Medulla oblongata (tissue), 1 donor: ENCODE measurements around the gene ULK4.
"Not testable (repeated sequence)": the region's sequence is repeated elsewhere in the genome, so short reads cannot be mapped to it uniquely, and the experiment has no call there.

ENCODE experiments used
- DNase-seq: peaks from one replicate; pipeline ENCODE4 v3.0.0-alpha.2; 2015; ENCODE audit errors: extremely low spot score

The ULK4 gene

DNA sequence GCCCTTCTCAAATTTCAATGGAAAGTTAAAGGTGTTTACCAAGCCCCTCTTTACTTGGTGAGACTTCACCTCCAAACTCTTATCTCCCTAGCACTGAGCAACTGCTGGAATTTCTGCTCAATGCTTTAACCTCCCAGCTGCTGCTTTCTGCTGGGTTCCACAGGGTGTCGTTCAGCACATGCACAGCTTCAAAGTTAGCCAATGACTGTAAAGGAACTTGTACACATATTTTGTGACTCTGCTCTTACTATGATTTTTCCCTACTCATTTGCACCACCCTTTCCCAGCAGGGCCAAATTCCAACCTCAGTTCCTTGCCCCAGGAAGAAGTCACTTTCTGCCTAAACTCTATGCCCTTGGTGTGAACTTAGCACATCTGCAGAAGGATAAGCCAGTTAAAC lies 89.7 kb downstream of the ULK4 start:
- no peak for DNase-seq

DNA sequence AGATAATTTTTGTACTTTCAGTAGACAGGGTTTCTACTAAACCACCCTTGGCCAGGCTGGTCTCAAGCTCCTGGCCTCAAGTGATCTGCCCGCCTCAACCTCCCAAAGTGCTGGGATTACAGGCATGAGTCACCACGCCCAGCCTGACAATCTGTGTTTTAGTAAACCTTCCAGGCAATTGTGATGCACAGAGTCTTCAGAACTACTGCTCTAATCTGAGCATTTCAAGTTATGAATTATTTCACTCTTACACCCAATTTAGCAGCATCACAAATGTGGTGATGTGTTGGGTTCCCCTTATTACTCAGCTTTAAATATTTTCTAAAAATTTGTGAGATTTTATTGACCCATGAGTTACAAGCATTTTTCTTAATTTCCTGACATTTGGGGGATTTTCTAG lies 94.4 kb downstream of the ULK4 start:
- no peak for DNase-seq

DNA sequence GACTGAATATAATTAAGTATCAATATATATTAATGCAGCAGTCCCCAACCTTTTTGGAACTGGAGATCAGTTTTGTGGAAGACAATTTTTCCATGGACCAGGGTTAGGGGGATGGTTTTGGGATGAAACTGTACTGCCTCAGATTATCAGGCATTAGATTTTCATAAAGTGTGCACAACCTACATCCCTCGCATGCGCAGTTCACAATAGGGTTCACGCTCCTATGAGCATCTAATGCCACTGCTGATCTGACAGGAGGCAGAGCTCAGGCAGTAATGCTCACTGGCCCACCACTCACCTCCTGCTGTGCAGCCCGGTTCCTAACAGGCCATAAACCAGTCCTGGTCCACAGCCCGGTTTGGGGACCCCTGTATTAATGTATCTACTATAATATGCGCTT lies 95.6 kb downstream of the ULK4 start:
- no peak for DNase-seq

- no peak for DNase-seq
Measured at GRCh38 chr3:41863024-41863423, 98.9 kb downstream of the ULK4 start.

DNA sequence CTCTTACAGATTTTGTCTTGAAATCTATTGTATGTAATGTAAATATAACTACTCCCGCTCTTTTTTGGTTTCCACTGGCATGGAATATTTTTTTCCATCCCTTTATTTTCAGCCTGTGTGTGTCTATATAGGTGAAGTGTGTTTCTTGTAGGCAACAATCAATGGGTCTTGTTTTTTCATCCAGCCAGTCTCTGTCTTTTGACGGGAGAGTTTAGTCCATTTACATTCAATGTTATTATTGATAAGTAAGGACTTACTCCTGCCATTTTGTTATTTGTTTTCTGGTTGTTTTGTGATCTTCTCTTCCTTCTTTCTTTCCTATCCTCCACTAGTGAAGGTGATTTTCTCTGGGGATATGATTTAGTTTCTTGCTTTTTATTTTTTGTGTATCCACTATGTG lies 101.4 kb downstream of the ULK4 start:
- not testable (repeated sequence) for DNase-seq

DNA sequence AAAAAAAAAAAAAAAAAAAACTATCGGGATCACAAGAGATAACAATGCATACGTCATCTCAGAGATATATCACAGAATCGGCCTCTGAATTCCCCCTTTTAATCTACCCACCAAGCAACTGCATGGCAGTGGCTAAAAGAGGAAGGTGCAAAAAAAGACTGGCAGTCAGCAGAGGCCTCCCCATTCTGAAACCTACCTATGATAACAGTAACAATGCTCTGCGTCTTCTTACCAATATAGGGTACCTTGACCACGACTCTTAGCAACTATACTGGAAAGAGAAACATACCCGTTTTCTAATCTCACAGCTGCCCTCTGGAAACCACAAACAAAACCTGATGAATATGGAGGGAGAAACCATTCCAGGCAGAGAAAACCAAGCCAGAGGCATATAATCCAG lies 106.9 kb downstream of the ULK4 start:
- no peak for DNase-seq

DNA sequence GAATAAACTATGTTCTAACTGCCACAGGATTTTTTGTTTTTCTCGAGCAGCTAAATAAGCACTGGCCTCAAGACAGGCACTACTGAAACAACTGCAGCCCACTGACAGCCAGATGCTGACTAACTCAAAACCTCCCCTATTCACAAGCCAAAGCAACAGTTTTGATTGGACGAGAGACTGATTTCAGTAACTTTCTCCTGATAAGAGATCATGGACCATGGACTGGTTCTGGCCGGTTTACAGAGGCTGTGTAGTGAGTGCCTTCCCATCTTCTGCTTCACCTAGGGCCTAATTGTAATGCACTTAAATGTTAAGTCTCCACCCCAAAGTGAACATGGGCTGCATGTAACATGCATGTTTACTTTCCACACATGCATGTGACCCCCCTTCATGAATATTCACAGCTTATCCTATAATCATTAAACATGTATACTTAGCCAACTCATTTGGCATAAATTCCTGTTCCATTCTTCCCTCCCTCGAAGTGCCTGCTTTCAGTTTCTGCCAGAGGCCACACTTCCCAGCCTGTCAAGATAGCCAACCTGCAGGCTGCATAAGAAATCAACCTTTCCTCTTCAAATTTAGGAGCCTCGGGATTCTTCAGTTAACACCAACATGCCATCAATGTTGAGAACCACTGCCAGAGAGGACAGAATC lies 108.2 kb downstream of the ULK4 start:
- DNase-seq, result no peak

DNA sequence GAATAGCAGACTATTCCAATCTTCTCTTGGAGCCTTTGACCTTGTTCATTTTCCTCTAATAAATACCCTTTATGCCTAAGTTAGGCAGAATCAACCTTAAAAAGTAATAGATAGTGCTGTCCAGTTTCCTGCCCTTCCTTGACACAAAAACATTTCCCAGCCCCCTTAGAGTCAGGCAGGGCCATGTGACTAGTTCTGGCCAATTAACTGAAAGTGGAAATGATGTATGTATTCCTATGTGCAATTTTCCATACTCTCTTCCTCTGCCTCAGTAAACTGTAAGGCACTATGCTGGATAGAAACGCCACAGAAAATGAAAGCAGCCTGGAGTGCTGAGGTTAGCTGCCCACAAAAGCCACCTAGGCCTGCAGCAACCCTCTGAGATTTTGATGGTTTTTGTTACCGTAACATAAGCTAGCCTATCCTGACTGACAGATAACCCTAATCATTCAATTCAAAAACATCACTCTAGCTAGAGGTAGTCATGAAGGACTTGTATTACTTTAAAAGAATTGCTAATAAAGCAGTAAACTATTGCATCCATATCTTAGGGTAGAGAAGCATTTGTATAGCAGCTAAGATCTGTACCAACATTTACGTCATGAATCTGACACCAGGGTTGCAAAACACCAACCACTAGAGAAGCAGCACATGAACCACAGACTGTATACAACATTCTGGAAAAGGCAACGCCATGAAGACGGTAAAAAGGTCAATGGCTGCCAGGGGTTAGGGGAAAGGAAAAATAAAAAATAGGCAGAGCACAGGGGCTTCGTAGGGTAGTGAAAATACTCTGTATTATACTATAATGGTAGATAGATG lies 112.9 kb downstream of the ULK4 start:
- DNase-seq, result no peak

DNA sequence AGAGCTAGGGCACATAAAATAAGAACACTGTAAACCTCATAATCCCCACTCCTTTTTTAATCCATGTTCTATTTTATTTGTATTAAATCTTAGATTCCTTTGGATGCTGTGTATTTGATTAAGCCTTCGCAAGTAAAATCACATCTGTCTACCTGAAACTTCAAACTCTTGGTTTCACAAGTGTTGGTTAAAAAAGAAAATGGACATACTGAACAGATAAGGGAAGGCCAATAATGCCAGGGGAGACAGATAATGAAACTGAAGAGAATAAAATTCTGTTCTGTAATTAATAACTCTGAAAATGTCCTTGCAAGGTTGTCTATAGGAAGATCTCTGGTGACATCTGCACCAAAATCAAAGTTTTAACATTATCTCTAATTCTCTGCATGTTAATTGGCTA lies 114.2 kb downstream of the ULK4 start:
- no peak for DNase-seq

- DNase-seq, result no peak
Measured at GRCh38 chr3:41846850-41847249, 115.1 kb downstream of the ULK4 start.

GRCh38 chr3:41845826-41846225 lies 116.1 kb downstream of the ULK4 start:
- no peak for DNase-seq

GRCh38 chr3:41844256-41844655 lies 117.6 kb downstream of the ULK4 start:
- not testable (repeated sequence) for DNase-seq

- not testable (repeated sequence) for DNase-seq
Measured at GRCh38 chr3:41840936-41841668, 120.8 kb downstream of the ULK4 start.

DNA sequence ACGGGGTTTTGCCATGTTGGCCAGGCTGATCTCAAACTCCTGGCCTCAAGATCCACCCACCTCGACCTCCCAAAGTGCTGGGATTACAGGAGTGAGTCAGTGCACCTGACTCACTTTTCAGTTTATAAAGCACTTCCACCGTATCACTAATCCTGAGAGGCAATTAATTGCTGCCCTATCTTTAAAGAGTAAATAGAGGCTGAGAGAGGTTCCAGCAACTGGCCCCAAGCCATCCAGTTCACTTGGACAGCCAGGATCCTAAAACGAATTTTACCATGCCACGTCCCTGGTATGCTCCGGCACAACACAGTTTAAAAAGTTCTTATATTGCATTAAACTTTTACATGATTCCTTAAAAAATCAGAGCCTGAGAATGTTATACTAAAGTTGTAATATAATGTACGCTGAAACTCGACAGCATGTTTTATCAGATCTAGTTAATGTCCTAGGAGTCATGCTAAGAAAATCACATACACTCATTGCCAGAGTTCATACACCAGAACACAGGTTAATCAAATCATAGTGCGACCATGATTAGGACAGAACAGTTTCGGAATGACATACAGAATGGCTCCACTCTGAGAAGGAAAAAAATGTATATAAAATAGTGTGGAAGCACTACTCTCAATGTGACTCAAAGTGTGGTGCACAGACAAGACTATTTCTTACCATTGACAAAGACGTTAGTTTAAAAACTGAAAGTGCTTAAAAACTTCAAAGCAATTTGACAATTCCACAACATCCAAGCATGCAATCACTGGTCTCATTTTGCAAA lies 125.4 kb downstream of the ULK4 start:
- no peak for DNase-seq

- DNase-seq, result no peak
Measured at GRCh38 chr3:41833628-41834027, 128.3 kb downstream of the ULK4 start.

GRCh38 chr3:41819236-41819635 lies 142.7 kb downstream of the ULK4 start:
- DNase-seq, result no peak

GRCh38 chr3:41808618-41809017 lies 153.3 kb downstream of the ULK4 start:
- DNase-seq, result no peak

GRCh38 chr3:41808152-41808551 lies 153.8 kb downstream of the ULK4 start:
- no peak for DNase-seq

DNA sequence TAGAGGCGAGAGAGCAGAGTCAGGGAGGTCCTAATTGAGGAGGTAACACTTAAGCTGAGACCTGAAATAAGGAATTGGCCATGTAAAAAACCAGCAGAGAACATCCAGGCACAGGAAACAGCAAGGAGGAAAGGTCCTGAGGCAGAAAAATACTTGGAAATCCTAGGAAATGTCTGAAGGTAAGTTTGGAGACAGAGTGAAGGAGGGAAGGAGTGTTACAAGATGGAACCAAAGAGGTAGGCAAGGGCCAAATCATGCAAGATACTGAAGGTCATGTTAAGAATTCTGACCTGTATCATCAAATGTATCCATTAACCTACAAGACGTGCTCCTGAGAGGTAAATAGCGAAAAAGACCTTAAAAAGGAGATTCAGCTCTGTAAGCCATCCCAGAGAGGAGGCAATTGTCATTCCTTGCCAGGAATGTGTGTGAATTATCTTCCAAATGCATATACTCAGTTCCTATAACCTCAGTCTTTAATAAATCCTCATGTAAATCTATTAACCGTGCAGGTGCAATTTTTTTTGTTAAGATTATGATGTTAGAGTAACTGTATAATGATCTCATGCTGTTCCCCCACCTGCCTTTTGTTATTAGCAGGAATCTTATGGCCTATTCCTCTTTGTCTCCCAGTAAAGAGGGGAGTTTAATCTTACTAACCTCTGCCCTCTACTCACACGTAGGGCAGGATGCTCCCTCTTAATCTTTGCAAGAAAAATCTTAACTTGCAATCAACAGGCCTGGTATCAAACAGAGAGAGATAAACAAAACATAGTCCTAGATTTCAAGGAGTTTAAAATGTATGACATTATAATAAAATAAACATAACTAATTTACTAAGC lies 166.9 kb downstream of the ULK4 start:
- no peak for DNase-seq

- no peak for DNase-seq
Measured at GRCh38 chr3:41792806-41793205, 169.1 kb downstream of the ULK4 start.

DNA sequence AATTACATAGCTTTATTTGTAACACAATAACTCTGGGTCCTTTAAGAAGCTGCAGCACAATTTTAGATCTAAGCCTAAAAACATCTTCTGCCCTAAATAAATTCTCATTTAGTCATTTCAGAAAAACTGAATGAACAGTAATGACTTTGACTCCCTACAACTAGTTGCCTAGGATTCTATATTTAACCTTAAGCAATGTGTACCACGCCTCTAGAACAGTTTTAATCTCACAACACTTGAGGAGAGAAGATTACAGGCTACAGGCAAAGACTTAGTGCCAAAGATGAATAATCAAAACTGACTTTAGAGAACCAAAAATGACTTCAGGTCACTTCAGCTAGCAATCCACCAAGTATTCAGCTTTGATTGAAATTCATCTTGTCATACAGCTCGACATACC lies 192.8 kb downstream of the ULK4 start:
- no peak for DNase-seq
